ENCODE measurements around the gene ARNT2. TPM values are rescaled to one million over a fixed set of nuclear protein-coding genes. Genes with fewer than 3 reads are reported as not detected.

Gene ARNT2
- total and polyA plus RNA-seq, 12 donors = 2.0 to 6.4 (median 3.5) TPM

DNA sequence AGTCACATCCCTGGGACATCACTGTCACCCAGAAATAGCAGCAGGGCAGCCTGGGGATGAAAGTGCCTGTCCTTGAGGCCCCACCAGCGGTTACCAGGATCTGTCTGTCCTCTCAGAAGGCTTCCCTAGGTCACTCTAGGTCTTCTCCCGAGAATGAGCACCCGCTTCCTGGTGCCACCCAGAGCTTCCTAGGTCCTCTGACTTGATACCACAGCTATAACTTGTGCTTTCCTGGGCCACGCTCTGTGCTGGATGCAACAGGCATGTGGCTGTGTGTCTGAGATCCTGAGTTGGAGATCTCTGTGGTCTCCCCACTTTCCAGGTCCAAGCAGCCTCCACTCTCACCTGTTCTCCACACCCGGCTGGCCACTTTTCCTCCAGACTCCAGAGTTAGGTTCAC lies 25.8 kb downstream of the ARNT2 start:
- H3K4me3 ChIP-seq = no peak overlapping the region
- H3K9me3 ChIP-seq (replicated peaks in 1 of 3) = no peaks in the 10 kb centered on the region
- intact Hi-C loops (cut with DNase I) = no loop called here
- DNase-seq = no peak
- no peaks in the 10 kb centered on the region for H3K36me3 ChIP-seq (replicated peaks in 1 of 2)
- no peaks in the 10 kb centered on the region for H3K4me1 ChIP-seq (replicated peaks in 1 of 2)
- 90 to 94% (median 91%) methylated on average over 5 of the region's 5 CpGs for WGBS, 4 donors
- H3K27me3 ChIP-seq = no peaks in the 10 kb centered on the region
- no peak overlapping the region for H3K27ac ChIP-seq
- TF ChIP-seq, protein P1, sequence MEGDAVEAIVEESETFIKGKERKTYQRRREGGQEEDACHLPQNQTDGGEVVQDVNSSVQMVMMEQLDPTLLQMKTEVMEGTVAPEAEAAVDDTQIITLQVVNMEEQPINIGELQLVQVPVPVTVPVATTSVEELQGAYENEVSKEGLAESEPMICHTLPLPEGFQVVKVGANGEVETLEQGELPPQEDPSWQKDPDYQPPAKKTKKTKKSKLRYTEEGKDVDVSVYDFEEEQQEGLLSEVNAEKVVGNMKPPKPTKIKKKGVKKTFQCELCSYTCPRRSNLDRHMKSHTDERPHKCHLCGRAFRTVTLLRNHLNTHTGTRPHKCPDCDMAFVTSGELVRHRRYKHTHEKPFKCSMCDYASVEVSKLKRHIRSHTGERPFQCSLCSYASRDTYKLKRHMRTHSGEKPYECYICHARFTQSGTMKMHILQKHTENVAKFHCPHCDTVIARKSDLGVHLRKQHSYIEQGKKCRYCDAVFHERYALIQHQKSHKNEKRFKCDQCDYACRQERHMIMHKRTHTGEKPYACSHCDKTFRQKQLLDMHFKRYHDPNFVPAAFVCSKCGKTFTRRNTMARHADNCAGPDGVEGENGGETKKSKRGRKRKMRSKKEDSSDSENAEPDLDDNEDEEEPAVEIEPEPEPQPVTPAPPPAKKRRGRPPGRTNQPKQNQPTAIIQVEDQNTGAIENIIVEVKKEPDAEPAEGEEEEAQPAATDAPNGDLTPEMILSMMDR (IDR thresholded peaks at IDR 0.05) = no peak
- no peak for TF ChIP-seq POLR2A (IDR thresholded peaks at IDR 0.05)

DNA sequence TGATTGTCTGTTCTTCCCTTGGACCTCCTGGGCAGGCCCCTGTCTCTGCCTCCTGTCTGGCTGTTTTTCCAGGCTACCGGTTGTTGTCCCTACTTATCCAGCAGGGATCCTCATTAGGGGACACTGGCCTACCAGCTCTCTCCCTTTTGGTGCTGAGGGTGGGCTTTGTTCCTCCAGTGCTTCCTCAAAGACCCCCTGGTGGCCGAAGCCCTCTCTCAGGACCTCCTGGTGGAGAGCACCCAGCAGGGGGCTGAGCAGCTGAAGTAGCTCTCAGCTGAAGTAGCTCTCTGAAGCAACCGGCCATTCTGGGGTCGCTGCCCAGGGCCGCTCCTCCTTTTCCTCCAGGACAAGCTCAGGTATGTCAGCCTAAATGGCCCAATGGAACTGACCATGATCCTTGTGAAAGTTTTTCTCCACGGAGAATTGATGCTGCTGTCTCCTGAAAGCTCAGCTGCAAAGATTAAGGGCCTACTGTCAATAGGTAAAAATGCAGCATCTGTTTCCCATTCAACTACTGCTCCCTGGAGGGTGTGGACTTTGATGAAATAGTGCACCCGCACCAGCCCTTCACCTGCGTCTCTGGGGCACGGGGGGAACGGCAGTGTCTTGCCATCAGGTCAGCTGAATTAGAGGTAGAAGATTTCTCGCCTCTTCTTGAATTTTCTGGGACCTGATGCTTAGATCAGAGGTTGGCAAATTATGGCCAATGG lies 27.6 kb downstream of the ARNT2 start:
- no peaks in the 10 kb centered on the region for H3K36me3 ChIP-seq (replicated peaks in 1 of 2)
- intact Hi-C loops (cut with DNase I) = no loop called here
- no peak overlapping the region for H3K4me3 ChIP-seq
- no peak overlapping the region for H3K27ac ChIP-seq
- TF ChIP-seq, protein P1 (IDR thresholded peaks at IDR 0.05) = no peak
- TF ChIP-seq POLR2A (IDR thresholded peaks at IDR 0.05) = no peak
- WGBS, 4 donors = 71 to 79% (median 77%) methylated on average over 8 to 11 of the region's 11 CpGs
- H3K27me3 ChIP-seq = no peaks in the 10 kb centered on the region
- H3K4me1 ChIP-seq (replicated peaks in 1 of 2) = no peaks in the 10 kb centered on the region
- no peak for DNase-seq
- H3K9me3 ChIP-seq (replicated peaks in 1 of 3) = no peaks in the 10 kb centered on the region

DNA sequence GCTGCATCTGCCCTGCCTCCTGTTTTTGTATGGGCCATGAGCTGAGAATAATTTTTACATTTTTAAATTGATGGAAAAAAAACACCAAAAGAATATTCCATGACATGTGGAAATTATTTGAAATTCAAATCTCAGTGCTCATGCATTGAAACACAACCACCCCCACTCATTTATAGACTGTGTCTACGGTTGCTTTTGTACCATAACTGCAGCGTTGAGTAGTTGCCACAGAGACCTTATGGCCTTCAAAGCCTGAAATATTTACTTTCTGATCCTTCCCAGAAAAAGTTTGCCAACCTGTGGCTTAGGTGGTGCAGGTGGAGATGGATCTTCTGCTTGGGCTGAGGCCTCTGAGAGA lies 28.1 kb downstream of the ARNT2 start:
- WGBS, 4 donors = 86 to 100% (median 96%) methylated on average over 2 of the region's 2 CpGs
- DNase-seq = no peak

DNA sequence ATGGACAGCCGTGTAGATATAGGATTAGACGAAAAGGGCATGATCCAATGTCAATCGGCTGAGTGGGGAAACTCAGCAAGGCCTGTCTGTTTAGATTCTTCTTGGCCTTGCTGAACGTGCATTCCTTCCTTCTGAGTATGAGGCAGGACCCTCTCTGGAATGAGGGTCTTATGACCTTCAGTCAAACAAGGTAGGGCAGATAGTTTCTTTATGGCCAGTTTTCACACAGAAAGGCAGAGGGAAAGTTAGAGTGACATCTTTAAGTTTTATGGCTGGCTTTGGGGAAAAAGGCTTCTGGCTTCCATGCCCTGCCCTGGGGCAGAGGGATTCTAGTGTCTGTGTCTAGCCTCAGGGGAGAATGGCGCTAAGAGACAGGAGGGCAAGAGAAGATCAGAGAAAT lies 29.7 kb downstream of the ARNT2 start:
- no peak for DNase-seq
- 88 to 95% (median 94%) methylated on average over 5 of the region's 5 CpGs for WGBS, 4 donors
- no peaks in the 10 kb centered on the region for H3K9me3 ChIP-seq (replicated peaks in 1 of 3)
- no peaks in the 10 kb centered on the region for H3K4me1 ChIP-seq (replicated peaks in 1 of 2)
- intact Hi-C loops (cut with DNase I) = no loop called here
- TF ChIP-seq, protein P1 (IDR thresholded peaks at IDR 0.05) = no peak
- no peak for TF ChIP-seq POLR2A (IDR thresholded peaks at IDR 0.05)
- H3K36me3 ChIP-seq (replicated peaks in 1 of 2) = no peaks in the 10 kb centered on the region
- H3K4me3 ChIP-seq = no peak overlapping the region
- no peak overlapping the region for H3K27ac ChIP-seq
- H3K27me3 ChIP-seq = no peaks in the 10 kb centered on the region

More for the DNA sequence above, 28.1 kb downstream of the ARNT2 start:
- no peaks in the 10 kb centered on the region for H3K27me3 ChIP-seq
- no peak overlapping the region for H3K27ac ChIP-seq
- TF ChIP-seq, protein P1 (IDR thresholded peaks at IDR 0.05) = no peak
- no peak for TF ChIP-seq POLR2A (IDR thresholded peaks at IDR 0.05)
- no peaks in the 10 kb centered on the region for H3K9me3 ChIP-seq (replicated peaks in 1 of 3)
- no peaks in the 10 kb centered on the region for H3K4me1 ChIP-seq (replicated peaks in 1 of 2)
- intact Hi-C loops (cut with DNase I) = no loop called here
- no peaks in the 10 kb centered on the region for H3K36me3 ChIP-seq (replicated peaks in 1 of 2)
- H3K4me3 ChIP-seq = no peak overlapping the region
